B cell (primary cell): ENCODE measurements around the gene ADAM11.

Experiments used
- CTCF ChIP-seq: fragments of 200-600 bp; IDR thresholded peaks from one replicate; pipeline ENCODE4 v1.8.0; 2022; ENCODE audit warnings: antibody characterized with exemption, mild to moderate bottlenecking
- EZH2 ChIP-seq: IDR thresholded peaks from 2 replicates; pipeline ENCODE4 v1.6.1; 2012; ENCODE audit warnings: borderline replicate concordance, low read depth, mild to moderate bottlenecking, moderate library complexity, low read length; ENCODE audit not compliant: insufficient read depth, poor library complexity, severe bottlenecking

- TF ChIP-seq CTCF (no peak), EZH2 (no peak)
These were observed 39.0 kb downstream of the ADAM11 start for GRCh38 chr17:44797802-44798201.
